ENCODE results near the gene ITPR2. TPM values are rescaled to one million over a fixed set of nuclear protein-coding genes. Genes with fewer than 3 reads are reported as not detected.
"Not testable (repeated sequence)": the region's sequence is repeated elsewhere in the genome, so short reads cannot be mapped to it uniquely, and the experiment has no call there.

Gene ITPR2
- total and polyA plus RNA-seq, 12 donors: 5.1 to 144 (median 66.4) TPM

DNA sequence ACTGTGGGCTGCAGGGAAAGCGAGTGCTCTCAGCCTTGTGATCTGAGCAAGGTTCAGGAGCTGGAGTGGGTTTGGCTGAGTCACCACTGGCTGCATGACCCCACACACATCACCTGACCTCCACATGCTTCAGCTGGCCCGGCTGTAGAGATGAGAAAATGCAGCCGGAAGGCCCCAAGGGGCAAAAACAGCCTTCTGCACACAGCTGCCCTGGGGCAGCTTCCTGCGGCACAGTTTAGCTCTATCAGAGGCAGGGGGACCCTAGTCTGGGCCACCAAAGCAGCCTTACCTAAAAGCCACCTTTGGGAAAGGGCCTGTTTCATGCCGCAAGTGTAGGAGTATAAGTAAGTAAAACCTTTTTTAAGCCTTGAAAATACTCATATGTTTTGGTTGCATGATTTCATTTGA, 514.3 kb downstream of the ITPR2 start:
- no peaks in the 10 kb centered on the region for H3K27me3 ChIP-seq
- intact Hi-C loops (cut with DNase I): no loop called here
- WGBS, 4 donors: 42 to 44% (median 44%) methylated on average over 5 of the region's 5 CpGs
- TF ChIP-seq, protein P1, sequence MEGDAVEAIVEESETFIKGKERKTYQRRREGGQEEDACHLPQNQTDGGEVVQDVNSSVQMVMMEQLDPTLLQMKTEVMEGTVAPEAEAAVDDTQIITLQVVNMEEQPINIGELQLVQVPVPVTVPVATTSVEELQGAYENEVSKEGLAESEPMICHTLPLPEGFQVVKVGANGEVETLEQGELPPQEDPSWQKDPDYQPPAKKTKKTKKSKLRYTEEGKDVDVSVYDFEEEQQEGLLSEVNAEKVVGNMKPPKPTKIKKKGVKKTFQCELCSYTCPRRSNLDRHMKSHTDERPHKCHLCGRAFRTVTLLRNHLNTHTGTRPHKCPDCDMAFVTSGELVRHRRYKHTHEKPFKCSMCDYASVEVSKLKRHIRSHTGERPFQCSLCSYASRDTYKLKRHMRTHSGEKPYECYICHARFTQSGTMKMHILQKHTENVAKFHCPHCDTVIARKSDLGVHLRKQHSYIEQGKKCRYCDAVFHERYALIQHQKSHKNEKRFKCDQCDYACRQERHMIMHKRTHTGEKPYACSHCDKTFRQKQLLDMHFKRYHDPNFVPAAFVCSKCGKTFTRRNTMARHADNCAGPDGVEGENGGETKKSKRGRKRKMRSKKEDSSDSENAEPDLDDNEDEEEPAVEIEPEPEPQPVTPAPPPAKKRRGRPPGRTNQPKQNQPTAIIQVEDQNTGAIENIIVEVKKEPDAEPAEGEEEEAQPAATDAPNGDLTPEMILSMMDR (IDR thresholded peaks at IDR 0.05): no peak
- no peak for TF ChIP-seq POLR2A (IDR thresholded peaks at IDR 0.05)
- no peaks in the 10 kb centered on the region for H3K36me3 ChIP-seq (replicated peaks in 1 of 2)
- H3K9me3 ChIP-seq (replicated peaks in 1 of 3): no peaks in the 10 kb centered on the region
- peak; percentile 45 to 80 (median 74) for DNase-seq
- H3K4me1 ChIP-seq (replicated peaks in 1 of 2): peaks cover 11 to 16% of the 10 kb centered on the region in 2 donors
- no peak overlapping the region for H3K4me3 ChIP-seq
- H3K27ac ChIP-seq: peak overlapping the region in 4 of 5 donors; percentile 21 to 84 (median 60)

DNA sequence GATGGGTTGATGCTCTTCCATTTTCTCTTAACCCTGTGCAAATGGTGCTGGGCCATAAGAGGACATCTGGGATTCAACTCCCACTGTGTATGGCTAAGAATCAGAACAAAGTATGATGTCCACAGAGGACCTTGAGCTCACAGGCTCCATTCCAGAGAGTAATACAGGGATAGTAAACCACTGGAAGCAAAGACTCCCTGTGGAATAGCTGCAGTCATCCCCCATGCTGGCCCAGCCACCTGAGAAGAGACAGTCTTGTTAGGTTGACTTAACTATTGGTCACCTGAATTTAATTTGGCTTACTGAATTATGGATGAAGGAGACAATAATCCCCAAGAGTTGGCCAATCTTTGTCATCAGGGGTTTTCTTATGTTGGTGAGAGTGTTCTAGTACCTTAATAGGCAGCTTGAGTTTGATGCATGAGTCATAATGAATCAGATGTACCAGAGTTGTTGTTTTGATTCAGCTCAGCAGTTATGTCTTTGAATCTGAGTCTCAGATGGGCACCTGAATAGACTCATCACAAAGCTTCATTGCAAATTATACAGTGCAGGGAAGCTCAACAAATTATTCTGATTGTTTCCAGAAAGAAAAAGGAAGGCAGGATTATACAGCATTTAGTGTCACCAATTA, 514.9 kb downstream of the ITPR2 start:
- Histone ChIP-seq H3K4me3 (no peak overlapping the region), H3K9me3 (replicated peaks in 1 of 3) (no peaks in the 10 kb centered on the region), H3K36me3 (replicated peaks in 1 of 2) (no peaks in the 10 kb centered on the region), H3K27ac (peak overlapping the region in 3 of 5 donors; percentile 56 to 84 (median 65)), H3K4me1 (replicated peaks in 1 of 2) (peaks cover 11 to 16% of the 10 kb centered on the region in 2 donors), H3K27me3 (no peaks in the 10 kb centered on the region)
- no peak for DNase-seq
- intact Hi-C loops (cut with DNase I): no loop called here
- TF ChIP-seq POLR2A (IDR thresholded peaks at IDR 0.05): no peak
- TF ChIP-seq, protein P1 (IDR thresholded peaks at IDR 0.05): no peak

DNA sequence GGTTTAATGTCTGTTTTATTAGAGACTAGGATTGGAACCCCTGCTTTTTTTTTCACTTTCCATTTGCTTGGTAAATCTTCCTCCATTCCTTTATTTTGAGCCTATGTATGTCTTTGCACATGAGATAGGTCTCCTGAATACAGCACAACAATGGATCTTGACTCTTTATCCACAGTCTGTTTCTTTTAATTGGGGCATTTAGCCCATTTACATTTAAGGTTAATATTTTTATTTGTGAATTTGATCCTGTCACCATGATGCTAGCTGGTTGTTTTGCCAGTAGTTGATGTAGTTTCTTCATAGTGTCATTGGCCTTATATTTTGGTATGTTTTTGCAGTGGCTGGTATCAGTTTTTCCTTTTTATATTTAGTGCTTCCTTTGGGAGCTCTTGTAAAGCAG, 518.9 kb downstream of the ITPR2 start:
- not testable (repeated sequence) for H3K27ac ChIP-seq, H3K27me3 ChIP-seq

DNA sequence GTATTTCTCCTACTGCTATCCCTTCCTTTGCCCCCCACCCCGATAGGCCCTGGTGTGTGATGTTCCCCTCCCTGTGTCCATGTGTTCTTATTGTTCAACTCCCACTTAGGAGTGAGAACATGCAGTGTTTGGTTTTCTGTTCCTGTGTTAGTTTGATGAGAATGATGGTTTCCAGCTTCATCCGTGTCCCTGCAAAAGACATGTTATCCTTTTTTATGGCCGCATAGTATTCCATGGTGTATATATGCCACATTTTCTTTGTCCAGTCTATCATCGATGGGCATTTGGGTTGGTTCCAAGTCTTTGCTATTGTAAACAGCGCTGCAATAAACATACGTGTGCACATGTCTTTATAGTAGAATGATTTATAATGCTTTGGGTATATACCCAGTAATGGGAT, 522.5 kb downstream of the ITPR2 start:
- H3K4me1 ChIP-seq (replicated peaks in 1 of 2); H3K27me3 ChIP-seq; H3K4me3 ChIP-seq; DNase-seq; H3K36me3 ChIP-seq (replicated peaks in 1 of 2); H3K9me3 ChIP-seq (replicated peaks in 1 of 3); H3K27ac ChIP-seq; intact Hi-C loops (cut with DNase I): not testable (repeated sequence)
- WGBS, 4 donors: 84 to 96% (median 88%) methylated on average over 6 of the region's 6 CpGs

More for the DNA sequence above, 518.9 kb downstream of the ITPR2 start:
- H3K4me3 ChIP-seq; H3K36me3 ChIP-seq (replicated peaks in 1 of 2); intact Hi-C loops (cut with DNase I); DNase-seq; H3K9me3 ChIP-seq (replicated peaks in 1 of 3): not testable (repeated sequence)
- H3K4me1 ChIP-seq (replicated peaks in 1 of 2): peaks cover 11 to 15% of the 10 kb centered on the region in 2 donors

DNA sequence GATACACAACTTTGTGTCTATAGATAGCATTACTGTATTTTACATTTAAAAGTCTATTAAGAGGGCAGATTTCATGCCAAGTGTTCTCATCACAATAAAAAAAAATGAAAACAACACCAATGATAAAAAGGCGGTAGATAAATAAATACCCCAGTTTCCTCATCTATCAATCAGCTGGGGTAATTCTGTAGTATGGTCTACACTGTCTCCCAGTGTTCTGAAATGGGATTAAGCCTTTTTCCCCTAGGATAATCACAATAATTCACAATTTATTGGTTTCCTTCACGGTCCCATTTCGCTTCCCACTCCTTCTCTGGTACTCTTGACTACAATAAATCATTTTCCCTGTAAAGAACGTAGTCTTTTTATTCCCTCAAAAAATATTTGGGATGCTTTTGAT, 523.4 kb downstream of the ITPR2 start:
- Histone ChIP-seq H3K27me3 (no peaks in the 10 kb centered on the region), H3K4me1 (replicated peaks in 1 of 2) (no peaks in the 10 kb centered on the region), H3K27ac (no peak overlapping the region), H3K36me3 (replicated peaks in 1 of 2) (no peaks in the 10 kb centered on the region), H3K9me3 (replicated peaks in 1 of 3) (no peaks in the 10 kb centered on the region), H3K4me3 (no peak overlapping the region)
- 49 to 59% (median 52%) methylated on average over 4 of the region's 4 CpGs for WGBS, 4 donors
- intact Hi-C loops (cut with DNase I): no loop called here
- TF ChIP-seq, protein P1 (IDR thresholded peaks at IDR 0.05): no peak
- DNase-seq: no peak

Data from adrenal gland (tissue), 12 donors.